Measurements from ENCODE around the gene MRPL37.

The MRPL37 gene

GRCh38 chr1:54223441-54224202 lies 23.7 kb downstream of the MRPL37 start:
- TF ChIP-seq EZH2phosphoT487 (conservative IDR thresholded peaks at IDR 0.05; ENCODE audit: low read length) (no peak), CTCF (IDR thresholded peaks at IDR 0.05; ENCODE audit: insufficient read depth, low read length, poor library complexity, severe bottlenecking) (no peak)
- no peak overlapping the region for H3K4me3 ChIP-seq (ENCODE audit: insufficient read depth, low read length, poor library complexity, severe bottlenecking)
- H3K36me3 ChIP-seq (ENCODE audit: low read length): no peaks in the 10 kb centered on the region
- no peak overlapping the region for H3K9ac ChIP-seq (ENCODE audit: low read length)
- no peaks in the 10 kb centered on the region for H3K79me2 ChIP-seq (ENCODE audit: insufficient read depth, low read length)
- no peak overlapping the region for H3K4me2 ChIP-seq (ENCODE audit: low read depth, low read length, poor library complexity, severe bottlenecking)
- no peak overlapping the region for H2AFZ ChIP-seq (ENCODE audit: low read depth, low read length, severe bottlenecking)
- H3K27ac ChIP-seq (ENCODE audit: low read depth, low read length): no peak overlapping the region
- no peaks in the 10 kb centered on the region for H4K20me1 ChIP-seq (ENCODE audit: low read depth, low read length)
- no peaks in the 10 kb centered on the region for H3K9me2 ChIP-seq (replicated peaks; ENCODE audit: insufficient read depth, low read length)
- no peaks in the 10 kb centered on the region for H3K27me3 ChIP-seq (ENCODE audit: low read length)
- no peaks in the 10 kb centered on the region for H3K9me3 ChIP-seq (ENCODE audit: insufficient read depth, low read length)
- H3F3A ChIP-seq (ENCODE audit: insufficient read depth): no peaks in the 10 kb centered on the region

DNA sequence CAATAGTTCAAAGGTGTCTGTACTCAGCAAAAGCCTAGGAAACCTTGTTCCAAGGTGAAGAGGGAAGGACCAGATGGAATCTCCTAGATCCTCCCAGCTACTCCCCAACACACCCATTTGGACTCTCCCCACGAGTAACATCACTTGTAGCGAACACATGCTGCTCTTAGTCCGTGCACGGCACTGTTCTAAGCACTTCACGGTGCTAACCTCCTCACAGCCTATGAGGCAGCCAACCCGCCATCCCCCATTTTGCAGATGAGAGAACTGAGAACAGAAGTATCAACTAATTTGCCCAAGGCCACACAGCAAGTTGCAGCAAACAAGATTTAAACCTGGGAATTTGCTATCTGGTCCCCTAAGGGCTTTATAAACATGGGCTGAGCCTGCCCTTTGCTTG lies 24.3 kb downstream of the MRPL37 start:
- Histone ChIP-seq H3K79me2 (ENCODE audit: insufficient read depth, low read length) (no peaks in the 10 kb centered on the region), H3K4me2 (ENCODE audit: low read depth, low read length, poor library complexity, severe bottlenecking) (no peak overlapping the region), H3K27me3 (ENCODE audit: low read length) (no peaks in the 10 kb centered on the region), H3K9ac (ENCODE audit: low read length) (no peak overlapping the region), H3K9me2 (replicated peaks; ENCODE audit: insufficient read depth, low read length) (no peaks in the 10 kb centered on the region), H3K4me3 (ENCODE audit: insufficient read depth, low read length, poor library complexity, severe bottlenecking) (no peak overlapping the region), H4K20me1 (ENCODE audit: low read depth, low read length) (no peaks in the 10 kb centered on the region), H3K27ac (ENCODE audit: low read depth, low read length) (no peak overlapping the region), H3K9me3 (ENCODE audit: insufficient read depth, low read length) (no peaks in the 10 kb centered on the region), H3F3A (ENCODE audit: insufficient read depth) (no peaks in the 10 kb centered on the region), H3K36me3 (ENCODE audit: low read length) (no peaks in the 10 kb centered on the region), H2AFZ (ENCODE audit: low read depth, low read length, severe bottlenecking) (no peak overlapping the region)
- TF ChIP-seq CTCF (IDR thresholded peaks at IDR 0.05; ENCODE audit: insufficient read depth, low read length, poor library complexity, severe bottlenecking): no peak
- no peak for TF ChIP-seq EZH2phosphoT487 (conservative IDR thresholded peaks at IDR 0.05; ENCODE audit: low read length)

DNA sequence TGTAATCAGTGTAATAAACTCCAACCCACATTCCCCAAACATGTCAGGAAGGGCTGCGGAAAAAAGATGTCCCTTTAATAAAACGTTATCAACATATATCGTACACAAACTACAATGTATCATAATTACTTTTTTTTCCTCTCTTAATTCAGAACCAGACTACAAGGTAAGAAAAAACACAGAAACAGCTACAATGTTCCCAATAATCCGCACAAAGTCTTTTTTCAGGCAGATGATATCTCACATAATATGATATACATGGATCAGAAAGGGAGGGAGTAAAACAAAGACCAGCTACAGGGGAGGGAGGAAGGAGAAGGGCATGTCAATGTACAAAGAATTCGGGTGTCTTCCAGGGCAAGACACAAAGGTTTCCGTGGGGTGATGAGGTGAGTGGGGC lies 25.4 kb downstream of the MRPL37 start:
- Histone ChIP-seq H3K4me3 (ENCODE audit: insufficient read depth, low read length, poor library complexity, severe bottlenecking) (no peak overlapping the region), H2AFZ (ENCODE audit: low read depth, low read length, severe bottlenecking) (no peak overlapping the region), H3K9me2 (replicated peaks; ENCODE audit: insufficient read depth, low read length) (no peaks in the 10 kb centered on the region), H4K20me1 (ENCODE audit: low read depth, low read length) (no peaks in the 10 kb centered on the region), H3K9me3 (ENCODE audit: insufficient read depth, low read length) (no peaks in the 10 kb centered on the region), H3K9ac (ENCODE audit: low read length) (no peak overlapping the region), H3F3A (ENCODE audit: insufficient read depth) (no peaks in the 10 kb centered on the region), H3K79me2 (ENCODE audit: insufficient read depth, low read length) (no peaks in the 10 kb centered on the region), H3K27ac (ENCODE audit: low read depth, low read length) (no peak overlapping the region), H3K4me2 (ENCODE audit: low read depth, low read length, poor library complexity, severe bottlenecking) (no peak overlapping the region), H3K27me3 (ENCODE audit: low read length) (no peaks in the 10 kb centered on the region), H3K36me3 (ENCODE audit: low read length) (no peaks in the 10 kb centered on the region)
- no peak for TF ChIP-seq EZH2phosphoT487 (conservative IDR thresholded peaks at IDR 0.05; ENCODE audit: low read length)
- TF ChIP-seq CTCF (IDR thresholded peaks at IDR 0.05; ENCODE audit: insufficient read depth, low read length, poor library complexity, severe bottlenecking): no peak
